Measurements from ENCODE around the gene GOT1. TPM values are rescaled to one million over a fixed set of nuclear protein-coding genes. Genes with fewer than 3 reads are reported as not detected.

The GOT1 gene
- 10 to 100 TPM; 20.1 to 33.9 TPM for total RNA-seq

DNA sequence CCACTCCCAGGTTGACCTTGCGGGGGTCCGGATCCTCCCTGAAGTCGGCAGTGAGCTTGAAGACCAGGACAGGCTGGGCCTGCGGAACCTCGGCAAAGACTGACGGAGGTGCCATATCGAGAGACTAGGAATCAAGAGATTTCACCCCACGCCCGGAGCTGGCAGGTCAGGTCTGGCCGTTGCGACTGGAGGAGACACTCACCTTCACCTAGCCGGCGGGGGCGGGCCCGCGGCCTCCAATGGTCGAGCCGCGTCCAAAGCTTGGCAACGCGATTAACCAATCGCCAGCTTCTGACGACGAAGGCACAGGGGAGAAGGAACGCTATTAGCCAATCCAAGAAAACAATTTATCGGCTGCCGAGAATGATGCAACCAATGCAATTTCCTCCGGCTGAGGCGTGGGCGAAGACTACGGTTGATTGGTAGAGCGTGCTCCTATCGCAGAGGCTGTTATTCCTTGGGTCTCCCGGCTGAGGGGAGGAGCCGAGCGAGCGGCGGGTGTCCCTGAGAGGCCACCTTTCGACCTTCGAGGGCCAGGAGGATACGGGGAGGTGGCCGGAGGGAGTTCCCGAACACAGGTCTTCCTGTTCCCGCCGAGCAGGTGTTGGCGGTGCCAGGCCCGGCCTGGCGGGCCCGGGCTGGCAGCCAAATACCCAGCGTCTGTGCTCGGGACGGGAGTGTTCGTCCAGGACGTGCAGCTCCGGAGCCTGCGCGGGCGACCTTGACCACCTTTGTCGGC lies at the start of gene GOT1:
GOT1 (minus strand) TSS at position 174 of the 739 bp plus-strand sequence; CDS start at position 115, 59 bp downstream.
- no peaks in the 10 kb centered on the region for H3K27me3 Mint-ChIP-seq
- H3K4me3 Mint-ChIP-seq = peak within 1 kb of the TSS; percentile 99
- H3K27ac Mint-ChIP-seq = peak within 1 kb of the TSS; percentile 96
- H3K9me3 Mint-ChIP-seq = no peaks in the 10 kb centered on the region
- peaks cover 17% of the 10 kb centered on the region for H3K4me1 Mint-ChIP-seq
- peak; percentile 95 for ATAC-seq (replicated peaks)
- peaks cover 10% of the 10 kb centered on the region for H3K36me3 Mint-ChIP-seq (ENCODE audit: low read depth)

DNA sequence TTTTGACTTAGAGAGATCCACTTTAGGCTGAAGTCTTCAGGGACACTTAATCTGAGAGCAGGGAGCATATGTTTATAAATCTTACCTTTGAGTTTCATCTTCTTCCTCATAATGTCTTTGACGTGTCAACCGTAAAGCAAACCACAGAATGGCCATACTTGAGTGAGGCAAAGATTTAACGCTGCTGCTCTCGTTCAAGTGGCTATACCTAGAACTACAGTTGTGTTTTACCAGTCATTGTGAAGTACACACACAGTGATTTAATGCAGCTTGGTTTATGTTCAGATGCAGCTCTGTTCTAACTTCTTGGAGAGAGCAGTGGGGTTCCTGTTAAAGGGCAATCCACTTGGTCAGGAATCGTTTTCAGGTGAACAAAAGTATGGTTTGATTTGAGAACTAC lies 39.9 kb upstream of the GOT1 start:
- Mint-ChIP-seq H3K36me3 (ENCODE audit: low read depth) (no peaks in the 10 kb centered on the region), H3K27ac (no peak overlapping the region), H3K9me3 (no peaks in the 10 kb centered on the region), H3K4me1 (no peaks in the 10 kb centered on the region), H3K4me3 (no peak overlapping the region), H3K27me3 (peaks cover 49% of the 10 kb centered on the region)
- ATAC-seq (replicated peaks) = no peak

DNA sequence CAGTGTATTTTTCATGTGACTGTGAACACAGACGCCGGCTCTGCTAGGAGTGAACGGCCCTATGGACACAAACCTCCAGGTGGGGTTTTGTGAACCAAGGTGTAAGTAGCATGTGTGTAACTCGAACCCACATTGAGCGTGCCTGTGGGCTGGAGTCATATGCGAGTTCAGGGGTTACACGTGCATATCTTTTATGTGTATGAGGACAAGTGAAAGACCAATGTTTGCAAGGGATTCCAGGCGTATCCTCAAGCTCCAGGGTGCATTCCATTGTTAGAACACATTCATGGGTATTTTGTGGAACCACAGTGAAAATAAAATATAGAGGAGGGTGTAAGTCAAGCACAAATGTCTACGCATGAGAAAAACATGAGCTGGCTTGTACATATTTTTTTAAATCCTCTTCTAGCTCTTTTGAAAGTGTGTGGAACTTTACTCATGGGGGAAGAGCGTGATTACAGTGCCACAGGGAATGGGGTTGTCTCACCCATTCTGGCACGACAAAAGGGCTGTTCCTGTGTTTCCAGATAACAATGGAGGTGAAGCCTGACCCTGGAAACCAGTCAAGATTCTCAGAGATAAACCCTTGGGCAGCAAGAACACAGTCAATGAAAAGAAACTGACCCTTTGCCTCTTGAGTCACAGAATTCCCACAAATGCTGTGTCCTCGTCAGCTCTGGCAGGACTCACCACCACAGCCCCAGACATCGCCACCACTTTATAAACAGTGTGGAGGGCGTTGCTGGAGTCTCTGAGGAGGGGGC lies 37.0 kb upstream of the GOT1 start:
- Mint-ChIP-seq H3K4me1 (no peaks in the 10 kb centered on the region), H3K9me3 (no peaks in the 10 kb centered on the region), H3K27me3 (peaks cover 46% of the 10 kb centered on the region), H3K27ac (no peak overlapping the region), H3K4me3 (no peak overlapping the region), H3K36me3 (ENCODE audit: low read depth) (no peaks in the 10 kb centered on the region)
- ATAC-seq (replicated peaks) = no peak

DNA sequence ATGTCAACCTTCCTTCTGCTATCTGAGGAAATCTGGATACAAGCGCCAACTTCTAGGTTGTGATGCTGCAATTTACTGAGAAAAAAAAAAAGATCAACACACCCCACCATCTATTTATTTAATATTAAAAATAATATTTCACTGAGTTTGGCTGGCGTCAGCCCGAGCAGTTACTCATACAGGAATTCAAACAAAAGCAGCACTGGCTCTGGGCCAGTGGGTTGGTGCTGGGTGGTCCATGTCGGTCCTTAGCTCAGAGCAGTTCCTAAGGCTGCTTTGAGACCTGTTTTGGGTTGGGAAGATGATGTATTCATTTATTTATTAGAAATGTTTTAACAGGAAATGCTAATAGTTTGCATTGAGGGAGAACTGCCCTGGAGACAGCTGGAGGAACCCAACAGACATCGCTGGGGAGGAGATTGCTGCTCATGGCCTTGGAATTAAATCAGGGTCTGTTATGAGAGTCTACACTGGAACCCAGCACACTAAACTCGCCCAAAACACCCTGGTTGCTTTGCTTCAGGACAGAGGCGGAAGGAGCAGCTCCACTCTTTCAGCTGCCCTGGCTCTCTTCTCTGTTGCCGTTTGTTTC lies 36.3 kb upstream of the GOT1 start:
- H3K9me3 Mint-ChIP-seq = no peaks in the 10 kb centered on the region
- H3K4me3 Mint-ChIP-seq = no peak overlapping the region
- H3K4me1 Mint-ChIP-seq = no peaks in the 10 kb centered on the region
- no peak for ATAC-seq (replicated peaks)
- H3K27me3 Mint-ChIP-seq = peaks cover 40% of the 10 kb centered on the region
- H3K27ac Mint-ChIP-seq = no peak overlapping the region
- H3K36me3 Mint-ChIP-seq (ENCODE audit: low read depth) = no peaks in the 10 kb centered on the region

DNA sequence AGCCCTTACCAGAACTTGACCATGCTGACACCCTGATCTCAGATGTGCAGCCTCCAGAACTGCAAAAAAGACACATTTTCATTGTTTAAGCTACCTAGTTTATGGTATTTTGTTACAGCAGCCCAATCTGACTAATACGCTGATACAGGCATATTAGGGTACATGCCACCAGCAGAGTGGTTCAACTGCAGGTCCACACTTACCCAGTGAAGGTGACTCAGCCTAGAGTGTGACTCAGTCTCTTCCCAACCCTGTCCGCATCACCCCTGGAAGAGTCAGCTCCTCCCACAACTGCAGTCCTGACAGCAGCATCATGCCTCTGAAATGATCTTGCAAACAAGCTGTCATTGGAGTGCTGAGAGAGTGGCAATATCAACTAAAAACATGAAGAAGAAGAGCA lies 30.8 kb upstream of the GOT1 start:
- no peaks in the 10 kb centered on the region for H3K9me3 Mint-ChIP-seq
- no peak overlapping the region for H3K27ac Mint-ChIP-seq
- H3K4me3 Mint-ChIP-seq = no peak overlapping the region
- no peaks in the 10 kb centered on the region for H3K4me1 Mint-ChIP-seq
- H3K36me3 Mint-ChIP-seq (ENCODE audit: low read depth) = no peaks in the 10 kb centered on the region
- peaks cover 37% of the 10 kb centered on the region for H3K27me3 Mint-ChIP-seq
- ATAC-seq (replicated peaks) = no peak

DNA sequence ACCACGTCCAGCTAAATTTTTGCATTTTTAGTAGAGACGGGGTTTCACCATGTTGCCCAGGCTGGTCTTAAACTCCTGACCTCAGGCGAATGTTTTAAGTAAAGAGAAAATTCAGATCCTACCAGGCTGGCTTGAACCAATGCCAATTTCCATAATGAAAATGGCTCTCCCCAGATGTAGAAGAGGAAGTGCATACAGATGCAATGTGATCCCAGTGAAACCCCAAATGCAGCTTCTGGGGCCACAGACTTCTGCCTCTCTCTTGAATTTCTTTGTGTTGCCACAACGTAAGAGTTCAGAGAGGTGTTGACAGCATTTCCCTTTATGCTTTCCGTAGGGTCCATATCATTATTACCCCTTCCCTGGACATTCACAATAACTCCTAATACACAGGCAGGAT lies 29.6 kb upstream of the GOT1 start:
- Mint-ChIP-seq H3K36me3 (ENCODE audit: low read depth) (no peaks in the 10 kb centered on the region), H3K27ac (no peak overlapping the region), H3K9me3 (no peaks in the 10 kb centered on the region), H3K27me3 (peaks cover 34% of the 10 kb centered on the region), H3K4me3 (no peak overlapping the region), H3K4me1 (no peaks in the 10 kb centered on the region)
- no peak for ATAC-seq (replicated peaks)

DNA sequence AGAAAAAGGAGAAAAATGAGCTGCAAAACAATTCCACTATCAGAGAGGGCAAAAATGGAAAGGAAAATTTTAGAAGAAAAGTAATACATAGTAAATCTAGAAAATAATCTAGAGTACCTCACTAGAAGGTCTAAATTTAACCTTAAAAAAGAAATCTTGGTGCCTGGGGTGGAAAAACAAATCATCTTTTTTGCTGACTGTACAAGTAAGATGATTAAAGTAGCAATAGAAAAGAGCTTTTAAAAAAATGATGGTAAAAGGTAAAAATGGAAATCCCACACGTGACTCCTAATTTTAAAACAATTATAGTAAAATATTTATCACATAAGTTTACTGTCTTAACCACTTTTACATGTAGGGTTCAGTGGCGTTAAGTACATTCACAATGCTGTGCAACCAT lies 28.8 kb upstream of the GOT1 start:
- Mint-ChIP-seq H3K27ac (no peak overlapping the region), H3K27me3 (peaks cover 34% of the 10 kb centered on the region)
- no peak for ATAC-seq (replicated peaks)

DNA sequence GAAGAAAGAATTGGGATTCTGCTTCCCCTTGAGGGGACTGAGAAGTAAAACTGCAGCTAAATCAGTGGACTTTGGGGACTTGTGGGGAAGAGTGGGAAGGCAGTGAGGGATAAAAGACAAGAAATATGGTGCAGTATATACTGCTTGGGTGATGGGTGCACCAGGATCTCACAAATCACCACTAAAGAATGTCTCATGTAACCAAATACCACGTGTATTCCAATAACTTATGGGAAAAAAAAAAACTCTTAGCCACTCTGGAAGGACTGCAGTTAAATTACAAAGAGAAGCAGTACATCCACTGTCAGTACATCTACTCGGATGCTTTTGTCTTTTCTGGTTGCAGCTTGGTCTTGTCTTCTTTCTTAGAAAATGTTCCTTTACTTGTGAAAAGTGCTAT lies 27.4 kb upstream of the GOT1 start:
- H3K4me1 Mint-ChIP-seq = no peaks in the 10 kb centered on the region
- peaks cover 37% of the 10 kb centered on the region for H3K27me3 Mint-ChIP-seq
- no peak overlapping the region for H3K4me3 Mint-ChIP-seq
- H3K27ac Mint-ChIP-seq = no peak overlapping the region
- no peaks in the 10 kb centered on the region for H3K9me3 Mint-ChIP-seq
- no peak for ATAC-seq (replicated peaks)
- H3K36me3 Mint-ChIP-seq (ENCODE audit: low read depth) = no peaks in the 10 kb centered on the region

More for the DNA sequence above, 28.8 kb upstream of the GOT1 start:
- Mint-ChIP-seq H3K4me3 (no peak overlapping the region), H3K36me3 (ENCODE audit: low read depth) (no peaks in the 10 kb centered on the region), H3K4me1 (no peaks in the 10 kb centered on the region), H3K9me3 (no peaks in the 10 kb centered on the region)

DNA sequence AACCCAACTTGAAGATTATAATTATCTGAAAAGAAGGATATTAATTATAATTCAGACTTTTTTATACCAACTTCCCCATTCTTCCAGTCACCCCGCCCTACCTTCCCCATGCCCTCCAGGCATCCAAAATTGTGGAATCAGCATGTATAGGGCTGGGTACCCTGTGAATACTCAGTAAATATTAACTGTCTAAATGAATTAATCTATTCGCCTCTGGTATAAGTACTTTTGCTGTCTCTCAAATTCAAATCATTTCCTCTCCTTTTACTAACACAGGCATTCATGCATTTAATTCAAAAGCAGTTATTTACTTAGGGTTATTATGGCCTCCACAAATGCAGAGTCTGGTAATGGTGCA lies 26.5 kb upstream of the GOT1 start:
- ATAC-seq (replicated peaks) = no peak
- Mint-ChIP-seq H3K36me3 (ENCODE audit: low read depth) (no peaks in the 10 kb centered on the region), H3K27me3 (peaks cover 37% of the 10 kb centered on the region), H3K9me3 (no peaks in the 10 kb centered on the region), H3K27ac (no peak overlapping the region), H3K4me3 (no peak overlapping the region), H3K4me1 (no peaks in the 10 kb centered on the region)

DNA sequence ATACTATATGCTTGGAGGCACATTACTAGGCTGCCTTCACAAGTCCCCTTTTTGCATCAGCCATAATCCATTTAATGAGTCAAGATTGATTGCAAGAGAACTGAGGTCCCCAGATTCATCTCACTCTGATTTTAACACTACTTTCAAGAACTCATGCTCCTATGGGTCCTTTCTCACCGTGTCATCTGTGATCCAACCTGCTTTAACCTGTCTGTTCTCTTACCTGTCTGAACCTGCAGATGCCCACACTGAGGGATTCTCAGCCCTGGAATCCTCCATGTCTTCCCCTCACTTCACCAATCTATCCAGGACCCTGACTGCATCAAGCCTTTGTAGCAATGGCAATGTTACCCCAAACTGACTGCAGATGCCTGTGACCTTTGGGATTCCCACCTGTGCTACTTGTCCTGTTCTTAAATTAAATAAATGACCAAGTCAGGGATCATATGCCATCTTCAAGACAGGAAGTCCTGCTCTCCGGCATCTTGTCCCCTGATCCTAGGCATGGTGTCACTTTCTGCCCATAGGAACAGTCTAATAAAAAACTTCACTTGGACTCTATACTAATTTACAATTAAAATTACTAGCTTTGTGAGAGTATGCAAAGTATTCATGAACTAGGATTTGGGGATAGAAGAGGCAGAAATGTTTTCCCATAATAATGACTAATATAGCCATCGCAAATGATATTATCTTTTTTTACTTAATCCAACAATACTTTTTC lies 25.9 kb upstream of the GOT1 start:
- peaks cover 38% of the 10 kb centered on the region for H3K27me3 Mint-ChIP-seq
- H3K9me3 Mint-ChIP-seq = no peaks in the 10 kb centered on the region

DNA sequence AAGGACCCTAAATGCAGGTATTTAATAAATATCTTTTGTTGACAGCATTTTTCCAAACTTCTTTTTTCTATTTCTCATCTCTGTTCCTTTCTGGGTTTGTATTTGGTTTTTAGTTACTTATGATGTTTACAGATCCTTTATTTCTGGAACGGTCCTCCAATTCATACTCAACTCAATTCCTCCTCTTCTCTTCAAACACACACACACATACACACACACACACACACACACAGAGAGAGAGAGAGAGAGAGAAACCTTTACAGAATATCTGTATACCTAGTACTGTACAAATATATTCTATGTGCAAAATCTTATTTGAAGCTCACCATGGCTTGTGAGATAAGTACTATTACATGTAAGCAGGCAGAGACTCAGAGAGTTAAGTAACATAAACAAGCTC lies 21.6 kb upstream of the GOT1 start:
- no peaks in the 10 kb centered on the region for H3K9me3 Mint-ChIP-seq
- H3K27me3 Mint-ChIP-seq = peaks cover 36% of the 10 kb centered on the region
- no peak overlapping the region for H3K27ac Mint-ChIP-seq
- ATAC-seq (replicated peaks) = no peak
- H3K4me1 Mint-ChIP-seq = no peaks in the 10 kb centered on the region
- H3K36me3 Mint-ChIP-seq (ENCODE audit: low read depth) = no peaks in the 10 kb centered on the region
- H3K4me3 Mint-ChIP-seq = no peak overlapping the region

More for the DNA sequence above, 25.9 kb upstream of the GOT1 start:
- H3K36me3 Mint-ChIP-seq (ENCODE audit: low read depth) = no peaks in the 10 kb centered on the region
- no peak overlapping the region for H3K4me3 Mint-ChIP-seq
- no peak overlapping the region for H3K27ac Mint-ChIP-seq
- no peaks in the 10 kb centered on the region for H3K4me1 Mint-ChIP-seq
- ATAC-seq (replicated peaks) = no peak

DNA sequence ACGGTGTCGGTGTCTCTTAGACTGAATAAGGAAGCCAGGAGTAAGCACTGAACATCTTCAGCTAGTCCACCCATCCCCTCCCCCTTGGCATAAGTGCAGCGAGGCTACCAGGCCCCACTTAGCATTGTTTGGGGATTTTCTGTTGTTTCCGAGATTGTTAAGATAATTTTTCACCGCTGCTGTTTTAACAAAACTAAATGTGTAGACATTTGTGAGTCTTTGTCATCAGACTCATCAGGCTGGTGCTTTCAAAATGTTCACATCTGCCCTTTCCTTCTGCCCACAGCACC lies 21.0 kb upstream of the GOT1 start:
- no peak for ATAC-seq (replicated peaks)
- no peaks in the 10 kb centered on the region for H3K4me1 Mint-ChIP-seq
- H3K27me3 Mint-ChIP-seq = peaks cover 38% of the 10 kb centered on the region

DNA sequence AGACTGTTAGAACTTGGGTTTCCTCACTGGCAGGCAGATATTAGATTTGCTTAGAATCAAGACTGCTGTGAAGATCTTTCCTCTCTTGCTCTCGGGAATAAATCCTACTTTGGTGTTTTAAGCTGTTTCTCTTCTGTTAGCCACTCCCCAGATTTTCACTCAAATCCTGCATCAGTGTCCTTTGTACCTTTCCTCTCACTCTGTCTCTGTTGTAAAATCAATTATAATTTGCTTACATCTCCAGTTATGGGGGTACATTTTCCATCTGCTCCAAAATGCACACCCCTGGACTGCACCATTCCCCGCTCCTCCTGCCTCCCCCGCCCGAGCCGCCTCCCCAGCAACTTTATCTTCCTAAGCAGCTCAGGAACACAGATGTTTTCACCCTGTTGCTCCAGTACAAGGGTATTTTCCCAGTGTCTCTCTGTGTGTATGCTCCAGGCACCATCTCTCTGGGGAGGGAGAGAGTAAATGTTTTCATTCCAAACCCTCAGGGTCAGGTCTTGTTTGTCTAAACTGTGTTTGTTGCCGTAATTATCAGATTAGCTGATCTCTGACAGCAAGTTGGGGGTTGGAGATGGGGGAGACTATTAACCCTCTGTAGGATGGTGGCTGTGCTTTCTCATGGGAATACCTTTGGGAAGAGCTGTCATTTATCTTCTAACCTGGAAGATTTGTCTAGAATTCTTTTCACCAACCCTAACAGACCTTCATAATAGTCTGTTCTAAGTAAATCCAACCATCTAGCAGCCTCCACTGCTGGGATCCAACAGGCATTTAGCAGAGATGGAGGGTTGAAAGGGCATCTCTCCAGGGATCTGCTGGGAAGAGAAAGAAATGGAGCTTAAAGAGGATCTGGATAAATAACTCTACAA lies 20.4 kb upstream of the GOT1 start:
- Mint-ChIP-seq H3K4me1 (no peaks in the 10 kb centered on the region), H3K36me3 (ENCODE audit: low read depth) (no peaks in the 10 kb centered on the region), H3K27me3 (peaks cover 35% of the 10 kb centered on the region), H3K4me3 (no peak overlapping the region), H3K9me3 (no peaks in the 10 kb centered on the region), H3K27ac (no peak overlapping the region)
- no peak for ATAC-seq (replicated peaks)

More for the DNA sequence above, 21.0 kb upstream of the GOT1 start:
- no peaks in the 10 kb centered on the region for H3K36me3 Mint-ChIP-seq (ENCODE audit: low read depth)
- H3K27ac Mint-ChIP-seq = no peak overlapping the region
- no peak overlapping the region for H3K4me3 Mint-ChIP-seq
- no peaks in the 10 kb centered on the region for H3K9me3 Mint-ChIP-seq

DNA sequence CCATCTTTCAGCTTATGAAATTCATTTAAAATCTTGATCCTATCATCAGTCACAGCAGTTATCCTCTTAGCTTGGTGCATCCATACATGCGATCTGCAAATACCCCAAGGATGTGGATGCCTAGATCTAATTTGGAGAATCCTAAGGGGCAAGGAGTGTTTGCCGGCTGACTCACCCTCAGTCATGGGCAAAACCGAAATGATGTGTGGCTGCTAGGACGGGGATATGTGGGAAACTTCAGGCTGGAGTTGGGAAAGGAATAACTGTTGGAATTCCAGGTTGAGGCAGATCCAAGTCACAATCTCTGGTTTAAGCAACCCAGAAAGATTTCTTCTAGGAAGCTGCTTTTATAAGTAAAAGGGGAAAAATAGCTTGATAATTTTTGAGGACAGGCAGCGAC lies 19.7 kb upstream of the GOT1 start:
- Mint-ChIP-seq H3K4me3 (no peak overlapping the region), H3K4me1 (no peaks in the 10 kb centered on the region), H3K27ac (no peak overlapping the region), H3K9me3 (no peaks in the 10 kb centered on the region), H3K36me3 (ENCODE audit: low read depth) (no peaks in the 10 kb centered on the region), H3K27me3 (peaks cover 35% of the 10 kb centered on the region)
- no peak for ATAC-seq (replicated peaks)

Measured in activated T-helper 17 cell treated with anti-CD3 and anti-CD28 coated beads, Interleukin-2, amount 50 U/mL, for 72 hours (primary cell).